Measurements from ENCODE around the gene NRARP. TPM values are rescaled to one million over a fixed set of nuclear protein-coding genes. Genes with fewer than 3 reads are reported as not detected.

NRARP gene
- total and polyA plus RNA-seq, 2 donors from 2014 or later, result 1.7 to 4.7 TPM

GRCh38 chr9:137268538-137269201 lies 33.4 kb downstream of the NRARP start:
- peak overlapping the region in 1 of 3 donors; percentile 53 for H3K9ac ChIP-seq (ENCODE audit: low read length in 3 of 3)
- intact Hi-C loops (cut with DNase I), result no loop called here

GRCh38 chr9:137267933-137268355 lies 34.1 kb downstream of the NRARP start:
- no peak for FAIRE-seq
- DNase-seq, result peak in 1 of 5 donors; percentile 58
- Histone ChIP-seq H3K27ac (ENCODE audit: low read depth in 2 of 2, low read length in 2 of 2) (no peak overlapping the region), H3K9ac (ENCODE audit: low read length in 3 of 3) (no peak overlapping the region), H3K4me3 (ENCODE audit: low read length in 3 of 3) (no peak overlapping the region), H3K9me3 (ENCODE audit: control insufficient read depth in 2 of 3, insufficient read depth in 1 of 3, low read length in 3 of 3) (no peaks in the 10 kb centered on the region), H3K27me3 (ENCODE audit: control insufficient read depth, insufficient read depth, low read length) (no peaks in the 10 kb centered on the region), H3K4me1 (ENCODE audit: control insufficient read depth in 2 of 3, insufficient read depth in 2 of 3, low read depth in 1 of 3, low read length in 3 of 3) (peaks cover 0 to 16% (median 13%) of the 10 kb centered on the region in 3 donors), H3K36me3 (ENCODE audit: control insufficient read depth in 2 of 3, insufficient read depth in 3 of 3, low read length in 3 of 3) (peaks cover 2 to 7% (median 4%) of the 10 kb centered on the region in 3 donors)
- TF ChIP-seq CTCF (IDR thresholded peaks at IDR 0.05; ENCODE audit: borderline replicate concordance, extremely low read depth, insufficient read depth), result no peak
- intact Hi-C loops (cut with DNase I), result no loop called here

More at GRCh38 chr9:137268538-137269201, 33.4 kb downstream of the NRARP start:
- DNase-seq (peak in 1 of 5 donors; percentile 78), FAIRE-seq (no peak)
- H3K4me1 ChIP-seq (ENCODE audit: control insufficient read depth in 2 of 3, insufficient read depth in 2 of 3, low read depth in 1 of 3, low read length in 3 of 3), result peaks cover 0 to 16% (median 13%) of the 10 kb centered on the region in 3 donors
- H3K36me3 ChIP-seq (ENCODE audit: control insufficient read depth in 2 of 3, insufficient read depth in 3 of 3, low read length in 3 of 3), result peaks cover 2 to 6% (median 4%) of the 10 kb centered on the region in 3 donors
- no peak for TF ChIP-seq CTCF (IDR thresholded peaks at IDR 0.05; ENCODE audit: borderline replicate concordance, extremely low read depth, insufficient read depth)
- peak overlapping the region; percentile 61 to 76 for H3K27ac ChIP-seq (ENCODE audit: low read depth in 2 of 2, low read length in 2 of 2)
- peak overlapping the region in 1 of 3 donors; percentile 1 for H3K4me3 ChIP-seq (ENCODE audit: low read length in 3 of 3)
- H3K27me3 ChIP-seq (ENCODE audit: control insufficient read depth, insufficient read depth, low read length), result no peaks in the 10 kb centered on the region
- no peaks in the 10 kb centered on the region for H3K9me3 ChIP-seq (ENCODE audit: control insufficient read depth in 2 of 3, insufficient read depth in 1 of 3, low read length in 3 of 3)

GRCh38 chr9:137266585-137267453 lies 35.3 kb downstream of the NRARP start:
- intact Hi-C loops (cut with DNase I), result no loop called here
- Histone ChIP-seq H3K9ac (ENCODE audit: low read length in 3 of 3) (no peak overlapping the region), H3K27ac (ENCODE audit: low read depth in 2 of 2, low read length in 2 of 2) (no peak overlapping the region), H3K27me3 (ENCODE audit: control insufficient read depth, insufficient read depth, low read length) (no peaks in the 10 kb centered on the region), H3K9me3 (ENCODE audit: control insufficient read depth in 2 of 3, insufficient read depth in 1 of 3, low read length in 3 of 3) (no peaks in the 10 kb centered on the region), H3K4me3 (ENCODE audit: low read length in 3 of 3) (no peak overlapping the region), H3K4me1 (ENCODE audit: control insufficient read depth in 2 of 3, insufficient read depth in 2 of 3, low read depth in 1 of 3, low read length in 3 of 3) (peaks cover 0 to 18% (median 13%) of the 10 kb centered on the region in 3 donors), H3K36me3 (ENCODE audit: control insufficient read depth in 2 of 3, insufficient read depth in 3 of 3, low read length in 3 of 3) (peaks cover 2 to 7% (median 4%) of the 10 kb centered on the region in 3 donors)
- DNase-seq (peak in 1 of 5 donors; percentile 78), FAIRE-seq (no peak)
- no peak for TF ChIP-seq CTCF (IDR thresholded peaks at IDR 0.05; ENCODE audit: borderline replicate concordance, extremely low read depth, insufficient read depth)

Data from kidney (tissue), 14 donors.